CD14-positive monocyte (primary cell): Measurements from ENCODE around the gene RDX. TPM values are rescaled to one million over a fixed set of nuclear protein-coding genes. Genes with fewer than 3 reads are reported as not detected.

Source experiments
- DNase-seq, 3 donors: peaks; one replicate each; pipeline ENCODE4 v3.0.0-alpha.2; 2011 to 2022
- H2AFZ ChIP-seq: 2 replicates; pipeline ENCODE4 v1.6.0; 2012; ENCODE audit warnings: mild to moderate bottlenecking, low read depth, low read length, inconsistent platforms; ENCODE audit not compliant: insufficient read depth, poor library complexity, severe bottlenecking
- H3K27ac ChIP-seq, 2 donors: 1 replicate in 1 of 2; 2 replicates in 1 of 2; pipeline ENCODE4 v1.5.1; 2012 to 2013; ENCODE audit warnings: low read length in 2 of 2, control low read depth in 1 of 2, inconsistent platforms in 1 of 2, low read depth in 1 of 2, mild to moderate bottlenecking in 1 of 2
- H3K27me3 ChIP-seq, 2 donors: one replicate each; pipeline versions ENCODE4 v1.6.0 to v1.6.1; 2011 to 2013; ENCODE audit warnings: low read length in 2 of 2; ENCODE audit not compliant: control insufficient read depth in 2 of 2, insufficient read depth in 2 of 2
- H3K36me3 ChIP-seq, 2 donors: replicated peaks in 1 of 2; 1 replicate in 1 of 2; 2 replicates in 1 of 2; pipeline versions ENCODE4 v1.5.1 to v1.6.1; 2012 to 2013; ENCODE audit warnings: low read length in 2 of 2, control low read depth in 1 of 2, inconsistent platforms in 1 of 2, mild to moderate bottlenecking in 1 of 2; ENCODE audit not compliant: insufficient read depth in 2 of 2, control insufficient read depth in 1 of 2
- H3K4me1 ChIP-seq, 2 donors: 1 replicate in 1 of 2; 2 replicates in 1 of 2; pipeline versions ENCODE4 v1.5.1 to v1.6.1; 2012 to 2013; ENCODE audit warnings: low read length in 2 of 2, control low read depth in 1 of 2, inconsistent platforms in 1 of 2, mild to moderate bottlenecking in 1 of 2, moderate library complexity in 1 of 2; ENCODE audit not compliant: insufficient read depth in 2 of 2, control insufficient read depth in 1 of 2
- H3K4me2 ChIP-seq: replicated peaks from 2 replicates; pipeline ENCODE3; 2012; ENCODE audit warnings: low read length, moderate library complexity, mild to moderate bottlenecking; ENCODE audit not compliant: poor library complexity, severe bottlenecking; ENCODE audit errors: extremely low read depth
- H3K4me3 ChIP-seq, 3 experiments: fragments of 200-600 bp in 1 of 3; sonication (generic) in 1 of 3; replicated peaks in 1 of 3; 1 replicate in 2 of 3; 2 replicates in 1 of 3; pipeline ENCODE4 v1.5.1; 2011 to 2013; ENCODE audit warnings: low read length in 3 of 3, mild to moderate bottlenecking in 3 of 3, control low read depth in 2 of 3, low read depth in 2 of 3, inconsistent platforms in 1 of 3, moderate library complexity in 1 of 3
- H3K79me2 ChIP-seq: 2 replicates; pipeline ENCODE4 v1.6.0; 2012; ENCODE audit warnings: mild to moderate bottlenecking, control low read depth, inconsistent platforms, low read length, moderate library complexity; ENCODE audit not compliant: insufficient read depth
- H3K9ac ChIP-seq: 2 replicates; pipeline ENCODE4 v1.6.0; 2017; ENCODE audit warnings: low read length, mild to moderate bottlenecking; ENCODE audit not compliant: insufficient read depth, poor library complexity, severe bottlenecking
- H3K9me3 ChIP-seq, 2 donors: replicated peaks in 1 of 2; 1 replicate in 1 of 2; 2 replicates in 1 of 2; pipeline versions ENCODE4 v1.5.1 to v1.6.1; 2012 to 2013; ENCODE audit warnings: low read length in 2 of 2, control low read depth in 1 of 2; ENCODE audit not compliant: control insufficient read depth in 1 of 2, insufficient read depth in 1 of 2
- H4K20me1 ChIP-seq: 2 replicates; pipeline ENCODE4 v1.6.0; 2012; ENCODE audit warnings: mild to moderate bottlenecking, low read length, control low read depth, moderate library complexity; ENCODE audit not compliant: insufficient read depth
- H3K27ac Mint-ChIP-seq, 7 donors: one replicate each; pipeline ENCODE4 v1.8.0; 2020; ENCODE audit warnings: mild to moderate bottlenecking in 7 of 7, mixed read lengths in 7 of 7, moderate library complexity in 6 of 7, inconsistent platforms in 2 of 7
- H3K27me3 Mint-ChIP-seq, 3 donors: one replicate each; pipeline ENCODE4 v1.8.0; 2021 to 2022; ENCODE audit warnings: low read depth in 3 of 3, mild to moderate bottlenecking in 3 of 3, mixed read lengths in 3 of 3, moderate library complexity in 3 of 3, inconsistent platforms in 1 of 3
- H3K36me3 Mint-ChIP-seq, 2 donors: one replicate each; pipeline ENCODE4 v1.8.0; 2020; ENCODE audit warnings: mixed read lengths in 2 of 2, inconsistent platforms in 1 of 2, mild to moderate bottlenecking in 1 of 2
- H3K4me1 Mint-ChIP-seq: one replicate; pipeline ENCODE4 v1.8.0; 2020; ENCODE audit warnings: mild to moderate bottlenecking, mixed read lengths
- H3K4me3 Mint-ChIP-seq, 2 donors: one replicate each; pipeline ENCODE4 v1.8.0; 2020; ENCODE audit warnings: mild to moderate bottlenecking in 2 of 2, mixed read lengths in 2 of 2, moderate library complexity in 1 of 2
- H3K9me3 Mint-ChIP-seq, 7 donors: one replicate each; pipeline ENCODE4 v1.8.0; 2020 to 2022; ENCODE audit warnings: mixed read lengths in 7 of 7, mild to moderate bottlenecking in 6 of 7, moderate library complexity in 6 of 7, inconsistent platforms in 2 of 7
- WGBS: methylation state at CpG from one replicate; pipeline ENCODE4 v1.1.5; 2013; ENCODE audit warnings: missing lambda C conversion rate; ENCODE audit not compliant: insufficient coverage; 5-methylcytosine and 5-hydroxymethylcytosine counted together
- intact Hi-C, 2 donors: fragments of 100-400 bp; cut with micrococcal nuclease; formaldehyde crosslinking; loops; one replicate each; pipeline versions ENCODE4 v1.15.0 to v1.15.1; 2023
- polyA plus RNA-seq, 3 donors: library from polyadenylated mRNA; depleted of rRNA in 1 of 3; unstranded in 2 of 3; stranded (reverse) in 1 of 3; fragments of 300-500 nt in 2 of 3; fragments of >200 nt in 1 of 3; fragmentation: Illumina TruSeq in 2 of 3; gene quantifications; 1 replicate in 2 of 3; 2 replicates in 1 of 3; pipeline ENCODE4 v1.2.3, GENCODE V29; 2012 to 2021
- TF ChIP-seq, protein P1 (sequence below): fragments of 200-600 bp; IDR thresholded peaks from one replicate; pipeline ENCODE4 v1.8.0; 2022; ENCODE audit warnings: antibody characterized with exemption, mild to moderate bottlenecking

The RDX gene
- polyA plus RNA-seq, 3 donors, result 11.9 to 22.0 (median 20.9) TPM

DNA sequence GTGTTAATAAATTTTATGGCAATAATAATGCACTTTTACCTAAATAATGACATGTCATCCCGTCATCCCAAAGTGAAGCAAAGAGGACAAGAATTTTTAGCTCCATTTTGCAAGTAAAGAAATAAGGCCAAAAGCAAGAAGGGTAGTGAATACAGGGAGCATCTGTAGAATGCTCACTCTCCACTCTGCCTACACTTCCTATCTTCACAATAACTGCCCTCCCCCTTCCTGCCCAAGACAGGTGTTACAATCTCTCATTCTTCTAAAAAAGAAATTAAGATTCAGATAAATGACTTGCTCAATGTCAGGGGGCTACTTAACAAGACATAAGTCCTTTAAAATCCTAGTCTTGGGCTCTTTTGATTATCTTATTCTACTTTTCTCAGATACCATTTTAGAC, 8.9 kb downstream of the RDX start:
- H3K4me1 Mint-ChIP-seq, result peaks cover 10% of the 10 kb centered on the region
- no CpG with 5 or more reads among the region's 1 CpG for WGBS
- Histone ChIP-seq H3K36me3 (no peaks in the 10 kb centered on the region), H3K79me2 (peaks cover 97% of the 10 kb centered on the region), H3K4me3 (no peak overlapping the region), H2AFZ (no peak overlapping the region), H3K9ac (no peak overlapping the region), H3K4me1 (no peaks in the 10 kb centered on the region), H3K9me3 (no peaks in the 10 kb centered on the region), H3K27ac (no peak overlapping the region), H4K20me1 (peaks cover 86% of the 10 kb centered on the region), H3K4me2 (no peak overlapping the region), H3K27me3 (no peaks in the 10 kb centered on the region)
- no peak overlapping the region for H3K4me3 Mint-ChIP-seq
- H3K27me3 Mint-ChIP-seq, result no peaks in the 10 kb centered on the region
- H3K9me3 Mint-ChIP-seq, result peaks cover 0 to 4% (median 0%) of the 10 kb centered on the region in 7 donors
- intact Hi-C loops, result no loop called here
- DNase-seq, result no peak
- TF ChIP-seq, protein P1, sequence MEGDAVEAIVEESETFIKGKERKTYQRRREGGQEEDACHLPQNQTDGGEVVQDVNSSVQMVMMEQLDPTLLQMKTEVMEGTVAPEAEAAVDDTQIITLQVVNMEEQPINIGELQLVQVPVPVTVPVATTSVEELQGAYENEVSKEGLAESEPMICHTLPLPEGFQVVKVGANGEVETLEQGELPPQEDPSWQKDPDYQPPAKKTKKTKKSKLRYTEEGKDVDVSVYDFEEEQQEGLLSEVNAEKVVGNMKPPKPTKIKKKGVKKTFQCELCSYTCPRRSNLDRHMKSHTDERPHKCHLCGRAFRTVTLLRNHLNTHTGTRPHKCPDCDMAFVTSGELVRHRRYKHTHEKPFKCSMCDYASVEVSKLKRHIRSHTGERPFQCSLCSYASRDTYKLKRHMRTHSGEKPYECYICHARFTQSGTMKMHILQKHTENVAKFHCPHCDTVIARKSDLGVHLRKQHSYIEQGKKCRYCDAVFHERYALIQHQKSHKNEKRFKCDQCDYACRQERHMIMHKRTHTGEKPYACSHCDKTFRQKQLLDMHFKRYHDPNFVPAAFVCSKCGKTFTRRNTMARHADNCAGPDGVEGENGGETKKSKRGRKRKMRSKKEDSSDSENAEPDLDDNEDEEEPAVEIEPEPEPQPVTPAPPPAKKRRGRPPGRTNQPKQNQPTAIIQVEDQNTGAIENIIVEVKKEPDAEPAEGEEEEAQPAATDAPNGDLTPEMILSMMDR, result no peak
- peaks cover 2 to 11% of the 10 kb centered on the region in 2 donors for H3K36me3 Mint-ChIP-seq
- no peak overlapping the region for H3K27ac Mint-ChIP-seq

DNA sequence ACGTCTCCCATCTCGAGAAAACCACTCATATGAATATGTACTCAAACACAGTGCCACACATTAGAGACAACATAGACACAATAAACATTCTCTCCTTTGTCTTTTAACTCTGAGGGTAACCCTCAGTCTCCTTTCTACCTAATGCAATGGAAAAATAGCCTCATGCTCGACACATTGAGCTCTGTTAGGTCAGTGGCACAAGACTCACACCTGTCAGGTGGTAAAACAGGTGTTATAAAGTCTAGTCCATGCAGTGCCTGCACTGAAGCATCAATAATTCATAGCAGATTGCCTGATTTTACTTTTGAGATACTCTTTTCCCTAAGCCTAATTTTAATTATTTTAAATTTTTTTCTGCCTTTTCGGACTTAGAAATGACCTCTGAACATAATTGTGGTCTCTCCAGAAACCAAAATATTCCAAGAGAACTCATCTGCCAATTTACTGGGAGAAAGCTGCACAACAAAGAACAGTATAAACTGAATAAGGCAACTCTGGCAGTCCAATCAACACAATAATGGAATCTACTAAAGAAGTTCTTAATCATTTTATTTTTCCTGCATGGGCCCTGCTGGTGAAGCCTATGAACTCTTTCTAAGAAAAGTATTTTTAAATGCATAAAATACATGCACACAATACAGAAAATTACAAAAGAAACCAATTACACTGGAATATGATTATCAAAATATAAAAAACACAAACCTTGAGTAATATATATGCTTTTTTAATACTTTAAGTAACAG, 9.9 kb downstream of the RDX start:
- Histone ChIP-seq H3K27ac (no peak overlapping the region), H2AFZ (no peak overlapping the region), H3K9ac (no peak overlapping the region), H3K27me3 (no peaks in the 10 kb centered on the region), H3K9me3 (no peaks in the 10 kb centered on the region), H3K4me3 (no peak overlapping the region), H3K4me1 (no peaks in the 10 kb centered on the region), H3K79me2 (peaks cover 97% of the 10 kb centered on the region), H4K20me1 (peaks cover 86% of the 10 kb centered on the region), H3K4me2 (no peak overlapping the region), H3K36me3 (no peaks in the 10 kb centered on the region)
- intact Hi-C loops, result no loop called here
- TF ChIP-seq, protein P1, result no peak
- WGBS, result 96% methylated on average over 4 of the region's 4 CpGs
- peaks cover 8% of the 10 kb centered on the region for H3K4me1 Mint-ChIP-seq
- no peaks in the 10 kb centered on the region for H3K27me3 Mint-ChIP-seq
- no peak for DNase-seq
- peaks cover 0 to 4% (median 0%) of the 10 kb centered on the region in 7 donors for H3K9me3 Mint-ChIP-seq
- H3K36me3 Mint-ChIP-seq, result peaks cover under 1 to 11% of the 10 kb centered on the region in 2 donors
- no peak overlapping the region for H3K4me3 Mint-ChIP-seq
- peak overlapping the region in 2 of 7 donors; percentile 29 to 73 for H3K27ac Mint-ChIP-seq
